ENCODE measurements around the gene SLC6A2.
"Not testable (repeated sequence)": the region's sequence is repeated elsewhere in the genome, so short reads cannot be mapped to it uniquely, and the experiment has no call there.

The SLC6A2 gene

DNA sequence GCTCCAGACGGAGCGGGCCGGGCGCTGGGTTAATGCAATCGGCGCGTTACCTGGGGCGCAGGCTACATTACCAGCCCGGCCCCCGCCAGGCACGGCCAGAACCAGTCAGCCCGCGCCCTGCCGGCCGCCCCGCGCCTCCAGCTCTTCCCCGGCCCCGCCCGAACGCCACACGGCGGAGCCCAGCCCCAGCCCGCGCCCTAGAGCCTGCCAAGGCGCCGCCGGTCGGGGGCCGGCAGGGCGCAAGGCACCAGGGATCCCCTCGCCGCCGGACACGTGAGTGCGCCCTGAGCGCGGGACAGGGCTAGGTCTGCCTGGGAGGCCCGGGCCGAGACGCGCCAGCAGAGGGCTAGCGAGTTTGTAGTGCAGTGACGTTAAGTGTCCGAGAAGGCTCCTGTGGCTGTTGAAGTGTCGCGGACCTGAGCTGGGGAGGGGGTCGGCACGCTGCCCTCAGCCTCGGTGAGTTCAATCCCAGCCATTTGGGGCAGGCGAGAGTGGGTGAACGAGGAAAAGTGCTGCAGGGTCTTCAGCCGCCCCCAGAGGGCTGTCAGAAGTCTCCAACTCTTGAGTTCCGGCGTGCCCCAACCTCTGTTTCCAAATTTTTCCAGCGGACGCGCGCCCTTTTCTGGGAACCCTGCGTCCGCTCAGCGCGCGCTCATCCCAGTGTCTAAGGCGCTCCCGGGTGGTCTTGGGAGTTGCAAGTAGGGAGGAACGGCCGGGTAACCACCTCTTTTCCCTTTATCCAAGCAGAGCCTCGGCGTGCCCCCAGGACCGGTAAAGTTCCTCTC, at the start of gene SLC6A2:
Gene SLC6A2, plus strand, starts transcription at position 92 of the 785 bp plus-strand sequence. CDS start 707 bp downstream, outside the sequence.
- TF ChIP-seq, protein P1, sequence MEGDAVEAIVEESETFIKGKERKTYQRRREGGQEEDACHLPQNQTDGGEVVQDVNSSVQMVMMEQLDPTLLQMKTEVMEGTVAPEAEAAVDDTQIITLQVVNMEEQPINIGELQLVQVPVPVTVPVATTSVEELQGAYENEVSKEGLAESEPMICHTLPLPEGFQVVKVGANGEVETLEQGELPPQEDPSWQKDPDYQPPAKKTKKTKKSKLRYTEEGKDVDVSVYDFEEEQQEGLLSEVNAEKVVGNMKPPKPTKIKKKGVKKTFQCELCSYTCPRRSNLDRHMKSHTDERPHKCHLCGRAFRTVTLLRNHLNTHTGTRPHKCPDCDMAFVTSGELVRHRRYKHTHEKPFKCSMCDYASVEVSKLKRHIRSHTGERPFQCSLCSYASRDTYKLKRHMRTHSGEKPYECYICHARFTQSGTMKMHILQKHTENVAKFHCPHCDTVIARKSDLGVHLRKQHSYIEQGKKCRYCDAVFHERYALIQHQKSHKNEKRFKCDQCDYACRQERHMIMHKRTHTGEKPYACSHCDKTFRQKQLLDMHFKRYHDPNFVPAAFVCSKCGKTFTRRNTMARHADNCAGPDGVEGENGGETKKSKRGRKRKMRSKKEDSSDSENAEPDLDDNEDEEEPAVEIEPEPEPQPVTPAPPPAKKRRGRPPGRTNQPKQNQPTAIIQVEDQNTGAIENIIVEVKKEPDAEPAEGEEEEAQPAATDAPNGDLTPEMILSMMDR (IDR thresholded peaks at IDR 0.05; ENCODE audit: low read depth, low read length, missing control alignments): no peak
- no peak for DNase-seq (ENCODE audit: extremely low read depth, low read depth)
- H3K4me3 ChIP-seq (replicated peaks; ENCODE audit: low read depth, low read length): no peak within 1 kb of the TSS

DNA sequence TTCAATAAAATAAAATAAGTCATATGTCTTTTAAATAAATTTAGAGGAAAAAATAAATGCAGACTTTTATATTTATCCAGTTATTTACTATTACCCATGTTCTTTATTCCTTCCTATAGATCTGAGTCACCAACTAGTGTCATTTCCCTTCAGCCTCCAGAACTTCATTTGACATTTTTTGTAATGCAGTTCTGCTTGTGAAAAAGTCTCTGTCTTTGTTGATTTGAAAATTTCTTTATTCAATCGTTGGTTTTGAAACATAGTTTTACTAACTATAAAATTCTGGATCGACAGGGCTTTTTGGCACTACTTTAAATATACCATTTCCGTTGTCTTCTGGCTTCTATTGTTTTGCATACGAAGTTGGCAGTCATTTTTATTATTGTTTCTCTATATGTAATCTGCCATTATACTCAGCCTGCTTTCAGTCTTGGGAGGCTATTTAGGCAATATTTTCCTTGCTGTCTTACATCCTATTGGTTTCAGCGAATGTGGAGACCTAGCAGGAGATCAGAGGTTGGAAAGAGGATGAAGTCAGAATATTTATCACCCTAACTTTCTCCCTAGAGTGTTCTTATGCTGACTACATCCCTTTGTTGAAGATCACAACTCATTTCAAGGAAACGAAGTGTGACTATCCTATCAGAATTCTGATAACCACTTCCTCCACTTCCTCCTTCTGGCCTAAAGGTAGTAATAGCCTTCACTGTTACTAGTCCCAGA, 42.0 kb upstream of the SLC6A2 start:
- H3K4me3 ChIP-seq (replicated peaks; ENCODE audit: low read depth, low read length): no peak overlapping the region
- no peak for DNase-seq (ENCODE audit: extremely low read depth, low read depth)
- TF ChIP-seq, protein P1 (IDR thresholded peaks at IDR 0.05; ENCODE audit: low read depth, low read length, missing control alignments): no peak

DNA sequence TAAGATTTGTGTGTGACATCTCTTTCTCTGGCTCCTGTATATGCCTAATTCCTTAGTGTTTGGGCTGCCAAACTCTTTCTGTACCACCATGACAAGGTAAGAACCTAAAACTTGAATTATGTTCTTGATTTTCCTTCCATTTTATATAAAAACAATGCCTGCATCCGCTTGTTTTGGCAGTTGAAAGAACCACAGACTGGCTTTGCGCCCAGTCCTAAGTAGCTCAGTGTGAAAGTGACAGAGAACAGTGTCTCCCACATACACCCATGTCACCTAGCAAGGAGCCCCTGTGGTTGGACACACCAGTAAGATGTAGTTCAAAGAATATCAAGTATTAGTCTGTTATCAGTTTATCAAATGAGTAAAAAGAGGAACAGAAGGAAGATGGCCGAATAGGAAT, 40.7 kb upstream of the SLC6A2 start:
- no peak overlapping the region for H3K4me3 ChIP-seq (replicated peaks; ENCODE audit: low read depth, low read length)
- DNase-seq (ENCODE audit: extremely low read depth, low read depth): no peak
- TF ChIP-seq, protein P1 (IDR thresholded peaks at IDR 0.05; ENCODE audit: low read depth, low read length, missing control alignments): no peak

DNA sequence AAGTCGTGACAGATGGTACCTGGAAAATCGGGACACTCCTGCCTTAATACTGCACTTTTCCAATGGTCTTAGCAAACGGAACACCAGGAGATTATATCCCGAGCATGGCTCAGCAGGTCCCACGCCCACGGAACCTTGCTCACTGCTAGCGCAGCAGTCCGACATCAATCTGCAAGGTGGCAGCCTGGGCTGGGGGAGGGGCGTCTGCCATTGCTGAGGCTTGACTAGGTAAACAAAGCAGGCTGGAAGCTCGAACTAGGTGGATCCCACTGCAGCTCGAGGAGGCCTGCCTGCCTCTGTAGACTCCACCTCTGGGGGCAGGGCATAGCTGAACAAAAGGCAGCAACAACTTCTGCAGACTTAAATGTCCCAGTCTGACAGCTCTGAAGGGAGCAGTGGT, 40.1 kb upstream of the SLC6A2 start:
- not testable (repeated sequence) for H3K4me3 ChIP-seq (replicated peaks; ENCODE audit: low read depth, low read length); DNase-seq (ENCODE audit: extremely low read depth, low read depth)

DNA sequence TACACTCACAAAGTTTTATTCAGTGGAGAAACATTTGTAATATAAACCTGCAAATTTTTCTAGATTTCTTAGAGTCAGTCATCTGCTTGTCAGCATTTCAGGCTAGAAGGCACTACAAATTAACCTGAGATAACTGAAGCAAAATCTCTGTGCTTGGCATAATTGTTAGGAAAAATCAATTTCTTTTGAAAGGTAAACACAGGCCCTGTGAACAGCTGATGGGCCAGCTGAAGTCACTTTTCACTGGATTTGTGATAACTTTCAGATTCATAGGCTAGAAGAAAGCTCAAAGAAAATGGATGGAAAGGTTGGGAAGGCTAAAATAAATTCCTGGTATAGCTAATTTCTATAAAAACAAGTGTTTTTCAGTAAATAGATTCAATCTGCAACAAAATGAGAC, 34.0 kb upstream of the SLC6A2 start:
- DNase-seq (ENCODE audit: extremely low read depth, low read depth): no peak
- TF ChIP-seq, protein P1 (IDR thresholded peaks at IDR 0.05; ENCODE audit: low read depth, low read length, missing control alignments): no peak
- H3K4me3 ChIP-seq (replicated peaks; ENCODE audit: low read depth, low read length): no peak overlapping the region

GRCh38 chr16:55622272-55622671, 33.5 kb upstream of the SLC6A2 start:
- TF ChIP-seq, protein P1 (IDR thresholded peaks at IDR 0.05; ENCODE audit: low read depth, low read length, missing control alignments): no peak
- no peak for DNase-seq (ENCODE audit: extremely low read depth, low read depth)
- H3K4me3 ChIP-seq (replicated peaks; ENCODE audit: low read depth, low read length): no peak overlapping the region

- DNase-seq (ENCODE audit: extremely low read depth, low read depth): peak; percentile 25
- no peak overlapping the region for H3K4me3 ChIP-seq (replicated peaks; ENCODE audit: low read depth, low read length)
- TF ChIP-seq, protein P1 (IDR thresholded peaks at IDR 0.05; ENCODE audit: low read depth, low read length, missing control alignments): peak; percentile 31
Observed at GRCh38 chr16:55622930-55623561, 32.7 kb upstream of the SLC6A2 start.

Measured in HFF-Myc (cell line).